ENCODE data around the gene RFC5.
A peak's percentile ranks its signal among the peaks of the same experiment; 100 is the strongest.
"Not testable (repeated sequence)": the region's sequence is repeated elsewhere in the genome, so short reads cannot be mapped to it uniquely, and the experiment has no call there.

RFC5 gene

GRCh38 chr12:118053071-118053985, 36.8 kb downstream of the RFC5 start:
- no peak for DNase-seq

GRCh38 chr12:118055144-118055557, 38.6 kb downstream of the RFC5 start:
- peak; percentile 83 for DNase-seq

- DNase-seq: no peak
These were observed 39.6 kb downstream of the RFC5 start for GRCh38 chr12:118055865-118056773.

GRCh38 chr12:118058227-118058626, 41.7 kb downstream of the RFC5 start:
- no peak for DNase-seq

GRCh38 chr12:118058881-118059280, 42.4 kb downstream of the RFC5 start:
- no peak for DNase-seq

GRCh38 chr12:118059341-118060191, 43.1 kb downstream of the RFC5 start:
- no peak for DNase-seq

GRCh38 chr12:118060301-118061010, 44.0 kb downstream of the RFC5 start:
- peak; percentile 44 for DNase-seq

GRCh38 chr12:118061011-118061872, 44.7 kb downstream of the RFC5 start, which contains the start of gene WSB2:
Gene WSB2 (minus strand): TSS chr12:118061179. CDS start chr12:118061048, 131 bp downstream.
- peak; percentile 76 for DNase-seq

- peak; percentile 34 for DNase-seq
These were observed 45.7 kb downstream of the RFC5 start for GRCh38 chr12:118061873-118062843.

- no peak for DNase-seq
These were observed 47.3 kb downstream of the RFC5 start for GRCh38 chr12:118063576-118064391.

GRCh38 chr12:118064608-118065007, 48.1 kb downstream of the RFC5 start:
- DNase-seq: peak; percentile 15

- no peak for DNase-seq
These were observed 48.9 kb downstream of the RFC5 start for GRCh38 chr12:118065380-118065779.

GRCh38 chr12:118068445-118068844, 51.9 kb downstream of the RFC5 start:
- no peak for DNase-seq

- DNase-seq: no peak
These were observed 54.1 kb downstream of the RFC5 start for GRCh38 chr12:118070650-118071049.

- no peak for DNase-seq
These were observed 57.3 kb downstream of the RFC5 start for GRCh38 chr12:118073768-118074167.

- DNase-seq: not testable (repeated sequence)
These were observed 65.0 kb downstream of the RFC5 start for GRCh38 chr12:118081521-118081920.
